K562 (cell line): ENCODE results near the gene VCY1B.
"Not testable (repeated sequence)": the region's sequence is repeated elsewhere in the genome, so short reads cannot be mapped to it uniquely, and the experiment has no call there.

Experiments used
- CREM ChIP-seq: IDR thresholded peaks from 2 replicates; pipeline ENCODE4 v1.6.1; 2014; ENCODE audit warnings: antibody characterized with exemption, low read depth
- CTCF ChIP-seq, 3 experiments: IDR thresholded peaks in 2 of 3; conservative IDR thresholded peaks in 1 of 3; 2 replicates each; pipeline ENCODE4 v1.5.1; 2011 to 2012; ENCODE audit warnings: low read length in 3 of 3, mild to moderate bottlenecking in 3 of 3, control low read depth in 2 of 3, improper control_type of control experiment in 1 of 3, inconsistent platforms in 1 of 3, low read depth in 1 of 3, mixed read lengths in 1 of 3, moderate library complexity in 1 of 3; ENCODE audit not compliant: insufficient read depth in 2 of 3
- ESRRA ChIP-seq: fragments of 450-650 bp; IDR thresholded peaks from 2 replicates; pipeline ENCODE4 v1.6.1; 2014; ENCODE audit warnings: low read depth, mild to moderate bottlenecking, moderate library complexity, borderline replicate concordance
- HDAC3 ChIP-seq: fragments of 450-650 bp; IDR thresholded peaks from 2 replicates; pipeline ENCODE4 v1.6.1; 2018; ENCODE audit warnings: borderline replicate concordance, mild to moderate bottlenecking, moderate library complexity; ENCODE audit not compliant: partially characterized antibody
- NR2C2 ChIP-seq, 2 experiments: fragments of 200-800 bp in 1 of 2; sonication (Bioruptor generic) in 1 of 2; sonication (generic) in 1 of 2; formaldehyde crosslinking in 1 of 2; IDR thresholded peaks; 2 replicates each; pipeline versions ENCODE4 v1.6.1 to v1.8.0; 2016 to 2022; ENCODE audit warnings: mild to moderate bottlenecking in 1 of 2, missing compliant biosample characterization in 1 of 2, missing genetic modification characterization in 1 of 2, missing genetic modification reagents in 1 of 2
- TAF1 ChIP-seq: IDR thresholded peaks from 2 replicates; pipeline ENCODE4 v1.6.1; 2011; ENCODE audit warnings: mild to moderate bottlenecking, low read length, moderate library complexity; ENCODE audit not compliant: insufficient read depth, control insufficient read depth, severe bottlenecking; ENCODE audit errors: extremely low read depth
- TOE1 ChIP-seq, 2 experiments: fragments of 450-650 bp in 1 of 2; sonication (generic) in 1 of 2; formaldehyde crosslinking in 1 of 2; IDR thresholded peaks; 2 replicates each; pipeline versions ENCODE4 v1.7.1 to v1.8.0; 2016 to 2022; ENCODE audit warnings: borderline replicate concordance in 2 of 2, mild to moderate bottlenecking in 2 of 2, antibody characterized with exemption in 1 of 2, inconsistent platforms in 1 of 2, low read depth in 1 of 2, missing genetic modification reagents in 1 of 2, moderate library complexity in 1 of 2

GRCh38 chrY:14011916-14012315 lies 44.1 kb upstream of the VCY1B start:
- not testable (repeated sequence) for TF ChIP-seq CREM; NR2C2 (CRISPR knock-in tag; IDR thresholded peaks at IDR 0.05); NR2C2 (tag; IDR thresholded peaks at IDR 0.05); TOE1 (IDR thresholded peaks at IDR 0.05; ENCODE audit: borderline replicate concordance); TOE1 (CRISPR knock-in tag; IDR thresholded peaks at IDR 0.05; ENCODE audit: borderline replicate concordance, low read depth); ESRRA; TAF1; HDAC3; CTCF (IDR thresholded peaks at IDR 0.05 in 2 of 3, conservative IDR thresholded peaks at IDR 0.05 in 1 of 3; ENCODE audit: insufficient read depth in 2 of 3, low read depth in 1 of 3, low read length in 3 of 3)
